ENCODE data around the gene PRR7. TPM values are rescaled to one million over a fixed set of nuclear protein-coding genes. Genes with fewer than 3 reads are reported as not detected.

Gene PRR7
- total RNA-seq, 4 donors from 2014 or later, result 1.4 to 4.7 (median 4.2) TPM

DNA sequence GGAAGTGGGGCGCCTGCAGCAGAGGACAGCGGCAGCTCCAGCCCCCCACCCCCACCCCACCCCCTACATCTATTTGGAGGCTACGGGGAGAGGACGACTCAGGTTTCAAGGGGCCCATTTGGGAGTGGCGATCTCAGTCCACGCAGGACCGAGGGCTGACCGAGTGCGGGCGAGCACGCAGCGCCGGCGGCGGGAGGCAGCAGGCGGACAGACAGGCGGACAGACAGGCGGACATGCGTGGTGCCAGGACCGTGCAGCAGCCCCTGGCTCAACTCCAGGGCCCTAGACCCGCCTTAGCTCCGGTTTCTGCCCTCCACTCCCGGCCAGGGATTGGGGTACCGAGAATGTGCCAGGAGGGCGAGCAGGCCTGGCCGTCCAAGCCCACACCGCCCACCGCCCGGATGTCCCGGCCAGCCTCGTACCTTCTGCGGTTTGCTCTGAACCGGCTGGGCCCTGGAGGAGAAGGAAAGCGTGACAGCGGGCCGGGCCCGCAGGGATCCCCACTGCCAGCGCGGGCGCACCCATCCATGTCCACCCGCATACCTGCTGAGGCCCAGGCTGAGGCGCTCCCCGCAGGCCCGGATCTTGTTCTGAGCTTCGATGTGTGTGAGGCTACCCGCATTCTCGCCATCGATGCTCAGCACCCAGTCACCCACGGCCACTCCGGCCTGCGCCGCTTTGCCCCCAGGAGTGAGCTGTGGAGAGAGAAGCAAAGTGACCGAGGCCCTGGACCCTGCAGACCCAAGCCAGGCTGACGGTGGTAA, 45.6 kb downstream of the PRR7 start:
- WGBS, 2 donors, result 92 to 94% methylated on average over 12 to 53 of the region's 54 CpGs
- Histone ChIP-seq H3K4me1 (peaks cover 19 to 42% of the 10 kb centered on the region in 2 donors), H3K27me3 (no peaks in the 10 kb centered on the region), H3K27ac (no peak overlapping the region), H3K36me3 (peaks cover 7 to 15% of the 10 kb centered on the region in 2 donors), H3K4me3 (replicated peaks in 1 of 3) (no peak overlapping the region), H3K9me3 (no peaks in the 10 kb centered on the region)
- TF ChIP-seq POLR2A (IDR thresholded peaks at IDR 0.05) (no peak), CTCF (IDR thresholded peaks at IDR 0.05) (no peak)
- DNase-seq, result no peak
- intact Hi-C loops (cut with DNase I), result no loop called here

GRCh38 chr5:177492841-177493240, 46.2 kb downstream of the PRR7 start:
- Histone ChIP-seq H3K27me3 (no peaks in the 10 kb centered on the region), H3K36me3 (peaks cover under 1 to 8% of the 10 kb centered on the region in 2 donors), H3K9me3 (no peaks in the 10 kb centered on the region), H3K4me1 (peaks cover 19 to 44% of the 10 kb centered on the region in 2 donors), H3K27ac (no peak overlapping the region), H3K4me3 (replicated peaks in 1 of 3) (no peak overlapping the region)
- no peak for TF ChIP-seq POLR2A (IDR thresholded peaks at IDR 0.05)
- no peak for TF ChIP-seq CTCF (IDR thresholded peaks at IDR 0.05)
- 41 to 60% methylated on average over 6 to 7 of the region's 7 CpGs for WGBS, 2 donors
- peak; percentile 26 to 81 for DNase-seq
- intact Hi-C loops (cut with DNase I), result no loop called here

DNA sequence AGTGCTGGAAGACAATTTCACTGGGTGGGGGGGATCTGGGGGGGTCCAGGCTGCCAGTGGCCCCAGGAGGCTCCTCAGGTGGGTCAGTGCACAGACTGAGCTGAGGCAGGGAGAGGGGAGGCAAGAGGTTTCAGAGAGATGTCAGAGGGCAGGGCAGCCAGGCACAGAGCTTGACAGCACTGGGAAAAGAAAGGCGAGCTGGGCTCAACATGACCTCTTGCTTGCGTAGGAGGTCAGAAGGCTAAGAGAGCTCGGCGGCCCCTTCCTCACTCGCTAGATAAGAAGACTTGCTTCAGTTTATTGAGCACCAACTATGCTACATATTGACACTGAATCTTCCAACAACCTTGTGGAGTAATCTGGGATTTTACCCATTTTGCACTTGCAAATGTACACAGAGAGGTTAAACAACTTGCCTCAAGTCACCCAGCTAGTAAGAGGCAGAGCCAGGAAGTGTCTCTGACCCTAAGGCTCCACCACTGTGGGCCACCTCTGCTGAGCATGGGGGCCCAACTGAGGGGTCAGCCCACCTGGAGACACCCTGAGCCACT, 47.3 kb downstream of the PRR7 start:
- Histone ChIP-seq H3K4me3 (replicated peaks in 1 of 3) (no peak overlapping the region), H3K27ac (peak overlapping the region in 2 of 3 donors; percentile 58 to 70), H3K9me3 (no peaks in the 10 kb centered on the region), H3K27me3 (no peaks in the 10 kb centered on the region), H3K4me1 (peaks cover 19 to 51% of the 10 kb centered on the region in 2 donors), H3K36me3 (peaks cover 0 to 6% of the 10 kb centered on the region in 2 donors)
- TF ChIP-seq CTCF (IDR thresholded peaks at IDR 0.05) (no peak), POLR2A (IDR thresholded peaks at IDR 0.05) (no peak)
- 82 to 88% methylated on average over 5 of the region's 5 CpGs for WGBS, 2 donors
- intact Hi-C loops (cut with DNase I), result no loop called here
- DNase-seq, result no peak

DNA sequence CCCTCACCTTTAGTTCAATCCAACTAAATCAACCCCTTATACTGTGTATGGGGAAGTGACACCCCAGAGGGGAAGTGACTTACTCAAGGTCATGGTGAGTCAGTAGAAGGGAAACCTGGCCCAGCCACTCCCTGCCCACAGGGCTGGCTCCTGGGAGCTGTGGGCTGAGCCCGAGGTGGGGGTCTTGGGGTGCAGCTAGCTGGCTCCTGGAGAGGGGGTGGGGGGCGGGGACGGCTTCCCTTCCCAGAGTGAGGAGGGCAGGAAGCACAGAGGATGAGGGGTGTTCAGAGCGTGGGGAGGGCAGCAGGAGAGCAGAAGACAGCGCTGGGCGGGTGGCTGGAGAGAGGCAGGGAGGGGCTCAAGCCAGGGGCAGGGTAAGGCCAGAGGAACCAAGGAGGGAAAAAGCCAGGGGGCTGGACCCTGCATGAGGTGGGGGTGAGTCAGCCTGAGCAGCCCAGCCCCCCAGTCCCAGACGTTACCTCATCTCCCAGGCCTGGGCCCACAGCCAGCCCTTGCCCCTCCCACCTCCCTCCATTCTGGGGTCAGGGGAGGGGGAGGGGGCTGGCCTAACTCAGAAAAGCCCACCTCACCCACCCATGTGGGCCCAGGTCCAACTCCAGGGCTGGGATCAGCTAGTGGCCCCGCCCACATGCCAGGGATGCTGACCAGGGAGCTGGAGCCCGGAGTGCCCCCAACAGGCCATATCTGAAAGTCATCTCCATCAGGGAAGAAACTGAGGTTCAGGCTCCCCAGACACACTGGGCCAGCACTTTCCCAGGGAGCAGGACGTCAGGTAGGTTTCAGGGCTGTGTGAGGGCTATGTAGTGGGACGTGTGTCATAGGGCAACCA, 48.0 kb downstream of the PRR7 start:
- peak; percentile 25 to 30 for DNase-seq
- H3K4me1 ChIP-seq, result peaks cover 19 to 51% of the 10 kb centered on the region in 2 donors

More for the DNA sequence above, 48.0 kb downstream of the PRR7 start:
- intact Hi-C loops (cut with DNase I), result no loop called here
- H3K4me3 ChIP-seq (replicated peaks in 1 of 3), result no peak overlapping the region
- no peak for TF ChIP-seq POLR2A (IDR thresholded peaks at IDR 0.05)
- no peak for TF ChIP-seq CTCF (IDR thresholded peaks at IDR 0.05)
- no peaks in the 10 kb centered on the region for H3K9me3 ChIP-seq
- peaks cover 0 to 6% of the 10 kb centered on the region in 2 donors for H3K36me3 ChIP-seq
- WGBS, 2 donors, result 62 to 64% methylated on average over 9 to 10 of the region's 11 CpGs
- no peaks in the 10 kb centered on the region for H3K27me3 ChIP-seq
- peak overlapping the region in 2 of 3 donors; percentile 58 to 70 for H3K27ac ChIP-seq

Measured in thyroid gland (tissue), 4 donors.